HG03064 (cell line): ENCODE results near the gene FOCAD.

ENCODE experiments used
- ATAC-seq: cut with Tn5 transposase; IDR thresholded peaks from one replicate; pipeline ENCODE4 v1.9.1; 2021; ENCODE audit warnings: low read depth; ENCODE audit not compliant: unreplicated experiment

Gene FOCAD

DNA sequence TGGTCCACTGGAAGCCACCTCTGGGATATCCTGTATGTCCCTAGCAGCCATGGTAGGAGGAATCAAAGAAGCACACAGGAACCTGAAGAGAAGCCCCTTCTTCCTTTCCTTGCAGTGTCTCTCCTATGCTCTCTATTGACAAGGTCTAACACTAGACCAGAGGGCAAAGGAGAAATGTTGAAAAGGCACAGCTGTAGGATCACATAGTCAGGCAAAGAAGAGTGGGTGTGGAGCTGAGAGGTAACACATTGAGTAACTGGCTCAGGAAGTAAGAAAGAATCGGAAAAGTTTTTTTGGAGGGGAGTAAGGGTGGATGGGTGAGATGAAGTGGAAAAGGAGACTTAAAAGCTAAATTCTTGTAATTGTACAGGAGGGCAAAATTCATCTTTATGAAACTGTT lies 100.1 kb downstream of the FOCAD start:
- ATAC-seq = no peak

DNA sequence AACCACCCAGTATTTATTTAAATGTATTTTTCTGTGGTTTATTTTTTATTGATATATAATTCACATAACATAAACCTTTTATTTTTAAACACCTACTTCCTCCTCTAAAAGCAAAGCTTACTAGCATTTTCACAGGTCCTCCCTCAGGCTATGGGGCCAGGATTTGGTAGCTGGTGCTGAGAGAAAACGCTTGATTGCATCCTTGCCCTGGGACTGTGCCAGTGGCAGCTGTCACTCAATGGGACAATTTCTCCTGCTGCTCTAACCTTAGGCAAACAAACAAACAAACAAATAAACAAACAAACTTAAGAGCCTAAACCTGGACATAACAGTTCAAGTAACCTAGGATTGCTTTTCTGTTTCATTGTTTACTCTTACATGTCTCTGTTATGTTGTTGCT lies 102.7 kb downstream of the FOCAD start:
- no peak for ATAC-seq

GRCh38 chr9:20788526-20789451 lies 104.7 kb downstream of the FOCAD start:
- ATAC-seq = no peak

- ATAC-seq = no peak
Observed at GRCh38 chr9:20790721-20791120, 106.7 kb downstream of the FOCAD start.

GRCh38 chr9:20791682-20792081 lies 107.6 kb downstream of the FOCAD start:
- ATAC-seq = no peak

GRCh38 chr9:20804489-20805250 lies 120.6 kb downstream of the FOCAD start:
- no peak for ATAC-seq

DNA sequence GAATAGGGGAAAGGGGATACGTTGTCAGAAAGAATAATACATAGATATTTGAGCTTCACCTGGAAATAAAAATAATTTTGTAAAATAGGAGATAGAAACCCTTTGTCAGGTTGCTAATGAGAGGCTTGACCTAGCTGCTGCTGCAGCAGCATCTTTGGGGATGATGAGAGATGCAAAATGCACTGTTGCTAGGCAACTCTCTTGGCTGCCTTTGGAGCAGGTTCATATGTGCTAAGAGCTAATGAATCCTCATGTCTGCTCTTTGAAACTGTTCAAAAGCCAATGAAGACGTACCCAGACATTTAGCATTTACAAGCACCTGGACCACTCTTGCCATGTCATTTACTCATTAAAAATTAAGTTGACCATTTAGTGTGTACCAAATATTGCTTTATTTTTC lies 121.7 kb downstream of the FOCAD start:
- no peak for ATAC-seq

DNA sequence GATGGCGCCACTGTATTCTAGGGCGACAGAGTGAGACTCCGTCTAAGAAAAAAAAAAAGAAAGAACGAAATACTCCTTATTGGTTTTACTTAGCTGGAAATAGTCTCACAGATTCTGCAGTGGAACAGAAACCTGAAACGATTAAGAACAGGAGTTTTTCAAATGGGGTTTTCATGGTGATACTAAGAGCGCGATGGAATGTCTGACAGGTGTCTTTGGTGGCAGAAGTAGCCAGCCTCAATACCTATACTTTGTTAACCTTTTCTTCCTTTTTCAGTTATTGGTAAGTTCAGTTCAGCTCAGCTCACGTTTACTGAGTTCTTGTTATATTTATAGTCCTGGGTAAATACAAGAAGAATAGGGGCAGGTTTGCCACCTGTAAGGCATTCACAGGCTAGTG lies 123.9 kb downstream of the FOCAD start:
- no peak for ATAC-seq

GRCh38 chr9:20811872-20812271 lies 127.8 kb downstream of the FOCAD start:
- ATAC-seq = no peak

DNA sequence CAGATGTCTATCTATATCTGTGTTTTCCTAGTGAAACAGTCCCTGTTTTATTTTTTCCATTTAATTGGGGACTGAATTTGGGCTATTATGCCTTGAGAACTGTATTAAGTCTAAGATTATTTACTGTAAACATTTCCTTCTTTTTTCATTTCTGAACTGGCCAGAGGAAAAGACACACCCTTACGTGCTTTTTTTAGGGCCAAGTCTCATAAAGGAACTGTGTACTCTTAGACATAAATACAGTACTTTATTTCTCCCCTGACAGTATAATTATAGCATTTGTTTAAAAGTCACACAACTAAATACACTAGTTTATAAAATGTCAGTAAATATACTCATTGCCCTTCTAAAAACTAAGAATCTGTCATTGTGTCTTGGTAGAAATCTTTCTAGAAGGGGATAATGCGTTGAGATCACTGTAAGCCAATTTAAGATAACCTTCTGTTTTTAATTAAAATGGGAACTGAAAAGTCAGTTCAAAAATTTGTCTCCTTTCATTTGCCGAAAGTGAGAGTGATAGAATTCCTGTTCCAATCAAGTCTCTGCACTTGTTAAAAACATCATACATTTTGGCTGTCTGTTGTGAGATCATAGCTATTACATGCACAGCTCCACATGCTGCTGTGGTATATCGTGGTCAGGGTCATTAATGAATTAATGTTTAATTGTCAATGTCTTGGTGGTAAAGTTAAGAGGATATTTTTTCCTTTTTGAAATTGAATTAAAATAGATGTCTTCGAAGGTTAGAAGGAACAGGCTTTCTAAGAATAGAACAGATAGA lies 132.1 kb downstream of the FOCAD start:
- no peak for ATAC-seq

- no peak for ATAC-seq
Observed at GRCh38 chr9:20823051-20823450, 139.0 kb downstream of the FOCAD start.

GRCh38 chr9:20831028-20831427 lies 147.0 kb downstream of the FOCAD start:
- ATAC-seq = no peak

DNA sequence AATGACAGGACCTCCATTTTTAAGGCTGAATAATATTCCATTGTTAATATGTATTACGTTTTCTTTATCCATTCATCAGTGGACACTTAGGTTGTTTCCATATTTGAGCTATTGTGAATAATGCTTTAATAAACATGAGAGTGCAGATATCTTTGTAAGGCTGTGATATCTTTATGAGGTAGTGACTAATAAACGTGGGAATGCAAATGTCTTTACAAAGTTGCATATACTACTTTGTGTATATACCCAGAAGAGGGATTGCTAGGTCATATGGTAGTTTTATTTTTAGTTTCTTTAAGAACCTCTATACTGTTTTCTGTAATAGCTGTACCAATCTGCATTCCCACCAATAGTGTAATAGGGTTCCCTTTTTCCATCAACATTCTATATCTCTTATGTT lies 148.7 kb downstream of the FOCAD start:
- no peak for ATAC-seq

- no peak for ATAC-seq
Observed at GRCh38 chr9:20835377-20836286, 151.6 kb downstream of the FOCAD start.

GRCh38 chr9:20837166-20837565 lies 153.1 kb downstream of the FOCAD start:
- no peak for ATAC-seq

DNA sequence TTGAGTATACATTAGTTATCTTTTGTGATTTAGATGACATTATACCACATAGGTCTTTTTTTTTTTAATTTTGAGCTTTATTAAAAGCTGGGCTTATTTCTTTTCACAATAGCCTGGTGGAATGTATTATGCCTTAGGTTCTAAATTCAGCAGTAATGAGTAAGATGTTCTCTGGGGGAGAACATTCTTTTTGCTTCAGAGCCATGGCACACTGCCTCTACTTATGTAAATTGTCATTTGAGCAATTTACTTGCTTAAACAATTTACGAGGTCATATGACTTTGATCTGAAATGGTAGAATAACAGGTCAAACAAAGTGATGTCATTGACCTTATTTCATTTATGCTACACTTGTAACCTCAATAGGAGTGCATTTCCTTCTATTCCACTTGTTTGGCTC lies 154.2 kb downstream of the FOCAD start:
- no peak for ATAC-seq

DNA sequence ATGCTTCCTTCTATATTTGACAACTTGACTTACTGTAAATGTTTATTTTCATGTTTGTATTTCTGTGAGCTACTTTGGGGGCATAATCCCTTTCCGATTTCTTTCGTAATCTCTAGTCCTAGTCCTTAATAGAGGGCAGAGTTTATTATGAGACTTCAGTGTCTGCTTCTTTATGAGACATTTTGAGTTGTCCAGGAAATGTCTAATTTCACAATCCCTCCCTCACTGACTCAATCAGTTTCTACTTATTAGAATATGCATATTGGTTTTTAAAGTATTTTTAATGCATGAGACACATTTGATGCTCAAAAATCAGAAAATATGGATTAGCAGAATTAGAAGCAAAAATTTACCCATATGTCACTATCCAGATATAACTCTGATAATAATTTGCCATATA lies 160.9 kb downstream of the FOCAD start:
- no peak for ATAC-seq

DNA sequence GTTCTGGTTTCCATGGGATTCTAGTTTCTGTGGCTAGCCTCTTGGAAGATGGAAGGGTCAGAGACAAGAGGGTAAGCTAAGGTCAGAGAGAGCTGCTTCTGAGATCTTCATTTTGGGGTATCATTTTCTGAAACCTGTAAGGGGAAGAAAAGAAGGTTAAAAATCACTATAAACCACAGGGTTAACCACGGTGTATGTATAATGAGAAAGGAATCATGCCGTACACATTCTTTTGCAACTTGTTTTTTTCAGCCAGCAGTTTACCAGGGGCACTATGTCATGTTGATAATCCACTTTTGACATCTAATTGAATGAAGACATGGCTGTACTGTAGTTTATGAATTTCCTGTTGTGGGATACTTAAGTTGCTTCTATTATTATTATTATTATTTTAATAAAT lies 164.4 kb downstream of the FOCAD start:
- no peak for ATAC-seq

- no peak for ATAC-seq
Observed at GRCh38 chr9:20853866-20854265, 169.8 kb downstream of the FOCAD start.

- no peak for ATAC-seq
Observed at GRCh38 chr9:20854444-20854843, 170.4 kb downstream of the FOCAD start.
